Naive thymus-derived CD4-positive, alpha-beta T cell (primary cell): ENCODE measurements around the gene HMG20A. TPM values are rescaled to one million over a fixed set of nuclear protein-coding genes. Genes with fewer than 3 reads are reported as not detected.
A peak's percentile ranks its signal among the peaks of the same experiment; 100 is the strongest.

ENCODE experiments used
- ATAC-seq: fragments of 150-1000 bp; cut with Tn5 transposase; 2 replicates; pipeline ENCODE4 v1.10.0; 2021; ENCODE audit warnings: mild to moderate bottlenecking, moderate library complexity
- CTCF ChIA-PET: fragments of 350-600 bp; sonication (Branson Sonifier 250); formaldehyde crosslinking; loops from one replicate; lab custom pipeline; 2021; ENCODE audit warnings: antibody characterized with exemption; lab: Charles Lee
- POLR2A ChIA-PET: fragments of 350-600 bp; sonication (Branson Sonifier 250); formaldehyde crosslinking; loops from one replicate; lab custom pipeline; 2021; ENCODE audit warnings: antibody characterized with exemption, inconsistent platforms; lab: Charles Lee
- DNase-seq, 9 donors: peaks; one replicate each; pipeline versions ENCODE4 v3.0.0 to v3.0.0-alpha.2; 2020 to 2022; ENCODE audit warnings: mixed read lengths in 1 of 9
- H3K27ac ChIP-seq: one replicate; pipeline ENCODE4 v1.7.0; 2013; ENCODE audit warnings: mild to moderate bottlenecking, low read depth, low read length, moderate library complexity
- H3K27me3 ChIP-seq, 2 donors: one replicate each; pipeline ENCODE4 v1.7.0; 2013; ENCODE audit warnings: low read length in 2 of 2, mild to moderate bottlenecking in 2 of 2, moderate library complexity in 2 of 2; ENCODE audit not compliant: control insufficient read depth in 2 of 2, insufficient read depth in 2 of 2
- H3K36me3 ChIP-seq, 3 experiments: 1 replicate in 2 of 3; 2 replicates in 1 of 3; pipeline ENCODE4 v1.7.0; 2013; ENCODE audit warnings: low read length in 3 of 3, mild to moderate bottlenecking in 3 of 3, moderate library complexity in 1 of 3; ENCODE audit not compliant: insufficient read depth in 3 of 3, control insufficient read depth in 2 of 3
- H3K4me1 ChIP-seq, 2 donors: one replicate each; pipeline ENCODE4 v1.7.0; 2013; ENCODE audit warnings: low read length in 2 of 2, mild to moderate bottlenecking in 2 of 2, moderate library complexity in 1 of 2; ENCODE audit not compliant: control insufficient read depth in 2 of 2, insufficient read depth in 2 of 2
- H3K4me3 ChIP-seq: 2 replicates; pipeline ENCODE4 v1.7.0; 2013; ENCODE audit warnings: mild to moderate bottlenecking, low read length
- H3K9me3 ChIP-seq, 3 experiments: 1 replicate in 2 of 3; 2 replicates in 1 of 3; pipeline ENCODE4 v1.7.0; 2013; ENCODE audit warnings: low read length in 3 of 3; ENCODE audit not compliant: control insufficient read depth in 2 of 3
- H3K27ac Mint-ChIP-seq, 9 donors: one replicate each; pipeline ENCODE4 v1.8.0; 2020 to 2022; ENCODE audit warnings: mixed read lengths in 9 of 9, mild to moderate bottlenecking in 8 of 9, moderate library complexity in 5 of 9, inconsistent platforms in 2 of 9
- H3K27me3 Mint-ChIP-seq, 5 donors: one replicate each; pipeline ENCODE4 v1.8.0; 2021 to 2022; ENCODE audit warnings: mixed read lengths in 5 of 5, mild to moderate bottlenecking in 1 of 5
- H3K36me3 Mint-ChIP-seq, 5 donors: one replicate each; pipeline ENCODE4 v1.8.0; 2020 to 2022; ENCODE audit warnings: mixed read lengths in 5 of 5, mild to moderate bottlenecking in 3 of 5, inconsistent platforms in 1 of 5
- H3K4me1 Mint-ChIP-seq, 7 donors: one replicate each; pipeline ENCODE4 v1.8.0; 2020 to 2022; ENCODE audit warnings: mixed read lengths in 7 of 7, mild to moderate bottlenecking in 3 of 7, inconsistent platforms in 1 of 7
- H3K4me3 Mint-ChIP-seq, 10 donors: one replicate each; pipeline ENCODE4 v1.8.0; 2020 to 2022; ENCODE audit warnings: mild to moderate bottlenecking in 10 of 10, mixed read lengths in 10 of 10, moderate library complexity in 6 of 10, inconsistent platforms in 2 of 10
- H3K9me3 Mint-ChIP-seq, 11 donors: one replicate each; pipeline ENCODE4 v1.8.0; 2020 to 2022; ENCODE audit warnings: mixed read lengths in 11 of 11, mild to moderate bottlenecking in 4 of 11, inconsistent platforms in 1 of 11, moderate library complexity in 1 of 11
- intact Hi-C, 2 donors: fragments of 100-400 bp; cut with micrococcal nuclease; formaldehyde crosslinking; loops; one replicate each; pipeline ENCODE4 v1.15.1; 2023
- polyA plus RNA-seq, 2 donors: library from polyadenylated mRNA; unstranded; fragments of 300-500 nt; fragmentation: Illumina TruSeq; gene quantifications; one replicate each; pipeline ENCODE4 v1.2.3, GENCODE V29; 2021
- total RNA-seq, 6 experiments: library from RNA in 5 of 6; stranded (reverse) in 5 of 6; gene quantifications; 1 replicate in 5 of 6; 2 replicates in 1 of 6; pipeline ENCODE4 v1.2.3 and lab custom pipeline; 2021 to 2026

Gene HMG20A
- total and polyA plus RNA-seq, 7 experiments from 2014 or later = 26.9 to 61.1 (median 38.4) TPM

DNA sequence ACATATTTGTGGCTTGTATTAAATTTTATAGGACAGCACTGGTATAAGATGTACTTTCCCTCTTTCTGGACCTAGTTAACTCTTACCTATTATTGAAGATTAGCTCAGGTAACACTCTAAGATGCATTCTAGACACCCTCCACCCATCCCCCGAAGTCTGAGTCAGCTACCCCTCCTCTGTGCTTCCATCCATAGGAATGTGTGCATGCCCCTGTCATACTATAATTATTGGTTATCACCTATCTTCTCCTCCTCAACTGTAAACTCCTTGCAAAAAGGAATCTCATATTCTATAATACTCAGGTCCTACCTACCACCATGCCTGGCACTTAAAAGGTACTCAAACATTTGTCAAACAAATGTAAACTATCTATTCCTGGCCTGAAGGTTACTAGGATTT is 3.7 kb upstream of the HMG20A start:
- no peak for ATAC-seq
- intact Hi-C loops = loop anchor here (5.0 kb wide), 2 partner anchors 1020 to 1575 kb away; partner anchors contain the start of genes IREB2 (in 1 of the 2) and UBE2Q2 (in 1 of the 2)
- H3K4me3 Mint-ChIP-seq = no peak overlapping the region
- peaks cover 0 to 4% (median 0%) of the 10 kb centered on the region in 5 donors for H3K27me3 Mint-ChIP-seq
- no peak for DNase-seq
- H3K9me3 ChIP-seq = no peaks in the 10 kb centered on the region
- peaks cover 10 to 38% (median 23%) of the 10 kb centered on the region in 7 donors for H3K4me1 Mint-ChIP-seq
- H3K36me3 ChIP-seq = peaks cover 0 to 3% (median 0%) of the 10 kb centered on the region in 3 experiments
- no peak overlapping the region for H3K4me3 ChIP-seq
- H3K27me3 ChIP-seq = no peaks in the 10 kb centered on the region
- CTCF ChIA-PET = no interaction called here
- no peaks in the 10 kb centered on the region for H3K9me3 Mint-ChIP-seq
- POLR2A ChIA-PET = no interaction called here
- no peak overlapping the region for H3K27ac Mint-ChIP-seq
- peaks cover 0 to 8% of the 10 kb centered on the region in 2 donors for H3K4me1 ChIP-seq
- peaks cover 0 to 5% (median 0%) of the 10 kb centered on the region in 5 donors for H3K36me3 Mint-ChIP-seq
- no peak overlapping the region for H3K27ac ChIP-seq

DNA sequence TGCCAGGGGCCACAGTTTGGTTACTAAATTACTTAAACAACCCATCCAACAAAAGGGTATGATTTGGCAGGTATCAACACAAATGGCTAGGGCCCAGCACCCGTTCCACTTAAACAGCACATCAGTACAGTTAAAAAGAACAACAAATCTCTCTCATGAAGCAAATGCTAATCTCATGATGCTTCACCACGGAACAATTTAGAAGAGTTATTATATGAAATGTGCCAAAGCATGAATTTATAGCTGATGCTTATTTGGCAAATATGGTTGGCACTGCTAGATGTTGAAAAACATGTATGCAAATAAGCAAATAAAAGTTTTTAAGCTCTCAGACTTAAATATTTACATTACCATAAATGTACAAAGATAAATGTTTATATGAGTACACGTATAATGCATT is 3.1 kb upstream of the HMG20A start:
- Histone ChIP-seq H3K4me3 (no peak overlapping the region), H3K9me3 (no peaks in the 10 kb centered on the region), H3K36me3 (peaks cover 0 to 3% (median 0%) of the 10 kb centered on the region in 3 experiments), H3K27me3 (no peaks in the 10 kb centered on the region), H3K4me1 (peaks cover 0 to 12% of the 10 kb centered on the region in 2 donors), H3K27ac (no peak overlapping the region)
- CTCF ChIA-PET = no interaction called here
- no peak for DNase-seq
- intact Hi-C loops = loop anchor here (1.0 to 5.0 kb wide), 3 partner anchors 8 to 1575 kb away; partner anchors contain the start of genes IREB2 (in 1 of the 2) and UBE2Q2 (in 1 of the 2)
- Mint-ChIP-seq H3K27ac (no peak overlapping the region), H3K9me3 (no peaks in the 10 kb centered on the region), H3K27me3 (peaks cover 0 to 4% (median 0%) of the 10 kb centered on the region in 5 donors), H3K36me3 (peaks cover 0 to 2% (median 0%) of the 10 kb centered on the region in 5 donors), H3K4me1 (peaks cover 10 to 34% (median 24%) of the 10 kb centered on the region in 7 donors), H3K4me3 (peak overlapping the region in 1 of 10 donors; percentile 16)
- POLR2A ChIA-PET = no interaction called here
- ATAC-seq = no peak

DNA sequence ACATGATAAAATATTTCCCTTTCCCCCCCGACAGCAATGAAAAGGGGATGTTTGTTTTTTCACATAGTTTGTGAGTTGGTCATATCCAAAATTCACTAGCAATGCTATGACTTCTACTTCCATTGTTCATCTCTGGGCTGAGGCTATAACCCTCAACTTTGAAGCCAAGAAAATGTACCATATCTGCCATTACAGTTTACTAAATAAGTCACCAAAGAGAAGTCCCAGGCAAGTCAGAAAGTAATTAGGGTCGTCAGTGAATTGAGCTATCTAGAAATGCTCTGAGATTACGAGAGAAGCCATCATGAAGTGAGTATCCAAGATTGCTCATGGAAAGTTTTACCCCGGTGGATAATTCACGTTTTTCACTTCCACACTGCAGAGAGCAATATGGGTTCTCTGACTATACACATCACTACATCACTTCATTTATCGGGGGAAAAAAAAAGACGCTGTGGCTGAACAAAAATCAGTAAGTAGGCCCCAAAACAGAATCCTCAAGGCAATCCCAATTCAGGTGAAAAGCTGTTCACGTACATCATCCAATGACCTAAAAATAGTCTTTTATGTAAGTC is 2.2 kb upstream of the HMG20A start:
- Histone ChIP-seq H3K4me1 (peaks cover 0 to 12% of the 10 kb centered on the region in 2 donors), H3K9me3 (no peaks in the 10 kb centered on the region), H3K27ac (no peak overlapping the region), H3K36me3 (peaks cover 0 to 3% (median 0%) of the 10 kb centered on the region in 3 experiments), H3K4me3 (peak overlapping the region; percentile 63), H3K27me3 (no peaks in the 10 kb centered on the region)
- H3K4me1 Mint-ChIP-seq = peaks cover 11 to 36% (median 32%) of the 10 kb centered on the region in 7 donors
- POLR2A ChIA-PET = interaction anchor here (0.6 to 1.3 kb wide), 2 partner anchors 9 to 514 kb away, joined by 3 to 12 read pairs; no protein-coding TSS in a partner anchor
- peaks cover 0 to 4% (median 0%) of the 10 kb centered on the region in 5 donors for H3K27me3 Mint-ChIP-seq
- no peaks in the 10 kb centered on the region for H3K9me3 Mint-ChIP-seq
- peak overlapping the region; percentile 43 to 92 (median 86) for H3K27ac Mint-ChIP-seq
- H3K4me3 Mint-ChIP-seq = peak overlapping the region; percentile 86 to 98 (median 95)
- intact Hi-C loops = loop anchor here (1.0 to 5.0 kb wide), 3 partner anchors 9 to 1576 kb away; partner anchors contain the start of genes IREB2 (in 1 of the 2) and UBE2Q2 (in 1 of the 2)
- ATAC-seq (no peak), DNase-seq (no peak)
- H3K36me3 Mint-ChIP-seq = peaks cover 0 to 2% (median 0%) of the 10 kb centered on the region in 5 donors
- CTCF ChIA-PET = interaction anchor here (0.6 kb wide), 1 partner anchor 24 kb away, joined by 3 read pairs; no protein-coding TSS in a partner anchor

DNA sequence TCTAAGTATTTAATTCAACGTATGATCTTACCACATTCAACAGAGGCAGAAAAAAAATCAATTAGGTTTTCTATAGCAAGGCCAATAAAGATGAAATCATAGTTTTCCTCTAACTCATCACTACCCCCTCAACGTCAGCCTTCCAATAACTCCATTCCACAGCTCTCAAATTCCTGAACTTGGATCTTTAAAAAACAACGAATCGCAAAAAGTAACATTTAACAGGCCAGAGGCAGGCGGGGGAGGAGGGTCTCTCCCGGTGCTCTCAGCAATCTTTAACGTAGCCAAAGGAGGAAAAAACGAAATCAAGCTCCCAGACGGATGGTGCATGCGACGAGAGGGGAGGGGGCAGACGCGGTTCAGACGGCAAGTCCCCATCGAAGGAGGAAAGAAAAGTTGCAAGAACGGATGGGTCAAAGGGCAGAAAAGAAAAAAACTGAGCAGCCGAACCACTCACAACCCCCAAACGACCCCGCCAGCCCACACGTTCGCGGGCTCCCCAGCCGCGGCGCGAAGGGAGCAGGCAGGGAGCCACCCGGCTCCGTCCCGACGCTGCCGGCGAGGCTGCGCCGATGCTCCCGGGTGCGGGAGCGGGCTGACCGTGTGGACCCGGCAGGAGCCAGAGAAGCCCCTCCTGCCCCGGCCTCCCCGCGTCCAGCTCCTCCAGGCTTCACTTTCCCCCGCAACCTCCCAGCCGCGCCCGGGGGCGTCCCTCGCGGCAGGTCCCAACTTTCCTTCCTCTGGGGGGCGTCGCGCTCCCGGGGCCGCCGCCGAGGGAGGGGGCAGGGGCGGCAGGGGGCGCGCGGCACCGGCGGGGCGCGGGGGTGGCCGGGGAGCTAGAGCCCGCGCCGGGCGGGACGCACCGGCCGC is 1.5 kb upstream of the HMG20A start:
- intact Hi-C loops = loop anchor here (1.0 to 5.0 kb wide), 3 partner anchors 10 to 1577 kb away; partner anchors contain the start of genes IREB2 (in 1 of the 2) and UBE2Q2 (in 1 of the 2)
- H3K36me3 ChIP-seq = peaks cover 0 to 3% (median 0%) of the 10 kb centered on the region in 3 experiments
- no peaks in the 10 kb centered on the region for H3K9me3 ChIP-seq
- Mint-ChIP-seq H3K27me3 (peaks cover 0 to 4% (median 0%) of the 10 kb centered on the region in 5 donors), H3K4me1 (peaks cover 19 to 42% (median 39%) of the 10 kb centered on the region in 7 donors), H3K27ac (peak overlapping the region; percentile 13 to 92 (median 86)), H3K4me3 (peak overlapping the region; percentile 86 to 98 (median 95)), H3K9me3 (no peaks in the 10 kb centered on the region), H3K36me3 (peaks cover 0 to 2% (median 0%) of the 10 kb centered on the region in 5 donors)
- peak overlapping the region; percentile 86 for H3K27ac ChIP-seq
- CTCF ChIA-PET = interaction anchor here (0.6 kb wide), 1 partner anchor 25 kb away, joined by 3 read pairs; no protein-coding TSS in a partner anchor
- POLR2A ChIA-PET = interaction anchor here (0.6 to 1.3 kb wide), 2 partner anchors 9 to 515 kb away, joined by 3 to 12 read pairs; no protein-coding TSS in a partner anchor
- peaks cover 0 to 12% of the 10 kb centered on the region in 2 donors for H3K4me1 ChIP-seq
- peak overlapping the region; percentile 63 for H3K4me3 ChIP-seq
- peak in 7 of 9 donors; percentile 2 to 37 (median 17) for DNase-seq
- H3K27me3 ChIP-seq = no peaks in the 10 kb centered on the region
- ATAC-seq = no peak

DNA sequence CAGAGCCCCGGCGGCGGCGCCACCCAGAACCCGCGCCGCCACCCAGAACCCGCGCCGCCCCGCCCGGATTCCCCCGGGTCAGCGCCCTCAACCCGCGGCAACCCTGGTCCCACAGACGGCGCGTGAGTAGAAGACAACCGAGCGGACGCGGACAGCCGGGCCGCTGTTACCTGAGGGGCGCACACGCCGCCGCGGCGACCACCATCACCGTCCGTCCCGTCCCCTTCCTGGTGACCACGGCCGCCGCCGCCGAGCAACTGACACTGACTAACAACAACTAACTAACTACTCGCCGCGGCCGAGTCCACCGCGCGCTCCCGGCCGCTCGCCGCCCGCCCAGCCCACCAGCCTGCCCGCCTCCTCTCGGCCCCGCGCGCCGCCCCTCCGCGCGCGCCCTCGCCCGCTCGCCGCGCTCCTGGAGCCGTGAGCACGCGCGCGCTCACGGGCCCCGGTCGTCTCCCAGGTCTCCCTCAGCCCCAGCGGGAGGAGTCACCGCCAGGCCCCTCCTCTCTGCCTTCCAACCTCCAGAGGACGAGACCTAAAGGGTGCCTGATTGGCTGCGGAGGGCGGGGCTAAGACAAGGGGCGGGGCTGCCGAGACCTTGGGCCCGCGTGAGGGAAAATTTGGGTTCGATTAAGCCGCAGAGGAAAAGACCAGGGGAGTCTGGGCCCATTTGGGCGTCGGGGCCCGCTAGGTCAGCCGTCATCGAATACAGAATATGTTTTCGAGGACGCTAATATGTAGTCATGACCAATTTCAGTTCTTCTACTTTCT is 665 bp upstream of the HMG20A start, which contains the start of gene PEAK1:
Gene PEAK1, minus strand, starts transcription at position 269 of the 774 bp plus-strand sequence. CDS start 238,178 bp downstream, outside the sequence.
- H3K4me1 Mint-ChIP-seq = peaks cover 21 to 50% (median 47%) of the 10 kb centered on the region in 7 donors

More for the DNA sequence above, 665 bp upstream of the HMG20A start, which contains the start of gene PEAK1:
- Histone ChIP-seq H3K4me1 (peaks cover 5 to 12% of the 10 kb centered on the region in 2 donors), H3K27ac (peak within 1 kb of the TSS; percentile 86), H3K4me3 (peak within 1 kb of the TSS; percentile 74), H3K27me3 (no peaks in the 10 kb centered on the region), H3K36me3 (peaks cover 0 to 3% (median 0%) of the 10 kb centered on the region in 3 experiments), H3K9me3 (no peaks in the 10 kb centered on the region)
- H3K36me3 Mint-ChIP-seq = peaks cover 0 to 1% (median 0%) of the 10 kb centered on the region in 5 donors
- H3K27ac Mint-ChIP-seq = peak within 1 kb of the TSS; percentile 91 to 98 (median 97)
- ATAC-seq (peak; percentile 99), DNase-seq (peak; percentile 94 to 100 (median 99))
- POLR2A ChIA-PET = interaction anchor here (1.3 to 1.9 kb wide), 3 partner anchors 10 to 22 kb away, joined by 3 to 12 read pairs (median 8); no protein-coding TSS in a partner anchor
- peak within 1 kb of the TSS; percentile 93 to 99 (median 98) for H3K4me3 Mint-ChIP-seq
- H3K9me3 Mint-ChIP-seq = no peaks in the 10 kb centered on the region
- CTCF ChIA-PET = no interaction called here
- H3K27me3 Mint-ChIP-seq = peaks cover 0 to 4% (median 0%) of the 10 kb centered on the region in 5 donors
- intact Hi-C loops = loop anchor here (1.0 to 5.0 kb wide), 16 partner anchors 10 to 1968 kb away; partner anchors contain the start of genes RCN2 (in 2 of the 2), IDH3A (in 1 of the 2), IMP3 (in 1 of the 2) and IREB2 (in 1 of the 2)
